ENCODE data around the gene ATOSA. TPM values are rescaled to one million over a fixed set of nuclear protein-coding genes. Genes with fewer than 3 reads are reported as not detected.

The ATOSA gene
- polyA plus RNA-seq (2011; rRNA removed) (20.9 and 23.9 TPM in 2 replicates), polyA minus RNA-seq (2011; rRNA and poly(A)+ RNA removed) (21.7 and 29.1 TPM in 2 replicates)

- ChIA-PET POLR2A (interaction anchor here (0.7 to 1.6 kb wide), 3 partner anchors 28 to 114 kb away, joined by 5 to 10 read pairs (median 5); no protein-coding TSS in a partner anchor), CTCF (interaction anchor here (0.6 to 1.3 kb wide), 5 partner anchors 20 to 789 kb away, joined by 3 to 6 read pairs (median 5); no protein-coding TSS in a partner anchor)
- DNase-seq (ENCODE audit: low read depth, low spot score): peak; percentile 42
- TF ChIP-seq CTCF (IDR thresholded peaks at IDR 0.05; ENCODE audit: low read depth, low read length): 0 out of 2 replicates have a peak, but pooled peaks have one; percentile 10
- Histone ChIP-seq H3K27ac (ENCODE audit: low read depth, low read length) (peak within 1 kb of the TSS; percentile 85), H3K27me3 (ENCODE audit: control insufficient read depth, insufficient read depth, low read length) (no peaks in the 10 kb centered on the region), H3K4me3 (ENCODE audit: low read depth, low read length) (peak within 1 kb of the TSS; percentile 89), H3K9me3 (ENCODE audit: control insufficient read depth, insufficient read depth, low read length) (no peaks in the 10 kb centered on the region; the same call in 1 of the 2 replicates)
Measured at GRCh38 chr15:52679232-52680040, at the start of gene ATOSA. ATOSA (minus strand) TSS chr15:52679388; CDS start chr15:52678021, 1,367 bp downstream.

- ChIA-PET CTCF (interaction anchor here (0.6 kb wide), 1 partner anchor 163 kb away, joined by 3 read pairs; no protein-coding TSS in a partner anchor), POLR2A (no interaction called here)
- no peak for TF ChIP-seq CTCF (IDR thresholded peaks at IDR 0.05; ENCODE audit: low read depth, low read length)
- Histone ChIP-seq H3K27ac (ENCODE audit: low read depth, low read length) (no peak overlapping the region), H3K4me3 (ENCODE audit: low read depth, low read length) (no peak overlapping the region), H3K9me3 (ENCODE audit: control insufficient read depth, insufficient read depth, low read length) (no peaks in the 10 kb centered on the region), H3K27me3 (ENCODE audit: control insufficient read depth, insufficient read depth, low read length) (no peaks in the 10 kb centered on the region)
- peak; percentile 7 for DNase-seq (ENCODE audit: low read depth, low spot score)
Measured at GRCh38 chr15:52728899-52729298, 49.7 kb upstream of the ATOSA start.

- no peak for DNase-seq (ENCODE audit: low read depth, low spot score)
- H3K27ac ChIP-seq (ENCODE audit: low read depth, low read length): no peak overlapping the region
- H3K9me3 ChIP-seq (ENCODE audit: control insufficient read depth, insufficient read depth, low read length): no peaks in the 10 kb centered on the region
- H3K4me3 ChIP-seq (ENCODE audit: low read depth, low read length): no peak overlapping the region
- ChIA-PET POLR2A (no interaction called here), CTCF (no interaction called here)
- no peak for TF ChIP-seq CTCF (IDR thresholded peaks at IDR 0.05; ENCODE audit: low read depth, low read length)
- peaks cover 5% of the 10 kb centered on the region for H3K27me3 ChIP-seq (ENCODE audit: control insufficient read depth, insufficient read depth, low read length)
Measured at GRCh38 chr15:52727815-52728214, 48.6 kb upstream of the ATOSA start.

- POLR2A ChIA-PET: no interaction called here
- H3K27me3 ChIP-seq (ENCODE audit: control insufficient read depth, insufficient read depth, low read length): peaks cover 9% of the 10 kb centered on the region
- H3K27ac ChIP-seq (ENCODE audit: low read depth, low read length): no peak overlapping the region
- TF ChIP-seq CTCF (IDR thresholded peaks at IDR 0.05; ENCODE audit: low read depth, low read length): no peak
- no peaks in the 10 kb centered on the region for H3K9me3 ChIP-seq (ENCODE audit: control insufficient read depth, insufficient read depth, low read length)
- no peak for DNase-seq (ENCODE audit: low read depth, low spot score)
- no peak overlapping the region for H3K4me3 ChIP-seq (ENCODE audit: low read depth, low read length)
- CTCF ChIA-PET: interaction anchor here (1.1 kb wide), 1 partner anchor 10 kb away, joined by 4 read pairs; no protein-coding TSS in a partner anchor
Measured at GRCh38 chr15:52726195-52726594, 47.0 kb upstream of the ATOSA start.

- Histone ChIP-seq H3K4me3 (ENCODE audit: low read depth, low read length) (no peak overlapping the region), H3K27ac (ENCODE audit: low read depth, low read length) (no peak overlapping the region), H3K27me3 (ENCODE audit: control insufficient read depth, insufficient read depth, low read length) (peaks cover 14% of the 10 kb centered on the region), H3K9me3 (ENCODE audit: control insufficient read depth, insufficient read depth, low read length) (no peaks in the 10 kb centered on the region)
- DNase-seq (ENCODE audit: low read depth, low spot score): no peak
- ChIA-PET CTCF (no interaction called here), POLR2A (no interaction called here)
- no peak for TF ChIP-seq CTCF (IDR thresholded peaks at IDR 0.05; ENCODE audit: low read depth, low read length)
Measured at GRCh38 chr15:52718551-52718950, 39.4 kb upstream of the ATOSA start.
